Activated CD4-positive, alpha-beta memory T cell treated with anti-CD3 and anti-CD28 coated beads for 36 hours (primary cell): ENCODE measurements around the gene RNF168. TPM values are rescaled to one million over a fixed set of nuclear protein-coding genes. Genes with fewer than 3 reads are reported as not detected.
"Not testable (repeated sequence)": the region's sequence is repeated elsewhere in the genome, so short reads cannot be mapped to it uniquely, and the experiment has no call there.

Source experiments
- CTCF ChIA-PET: fragments of 350-600 bp; sonication (Branson Sonifier 250); formaldehyde crosslinking; loops from one replicate; lab custom pipeline; 2021; ENCODE audit warnings: antibody characterized with exemption, inconsistent platforms; lab: Charles Lee
- POLR2A ChIA-PET: fragments of 350-600 bp; sonication (Branson Sonifier 250); formaldehyde crosslinking; loops from one replicate; lab custom pipeline; 2021; ENCODE audit warnings: antibody characterized with exemption; lab: Charles Lee
- DNase-seq: peaks from one replicate; pipeline ENCODE4 v3.0.0-alpha.2; 2020
- H3K27ac Mint-ChIP-seq: one replicate; pipeline ENCODE4 v1.8.0; 2021; ENCODE audit warnings: mixed read lengths
- H3K27me3 Mint-ChIP-seq: one replicate; pipeline ENCODE4 v1.8.0; 2021; ENCODE audit warnings: mixed read lengths
- H3K36me3 Mint-ChIP-seq: one replicate; pipeline ENCODE4 v1.8.0; 2021; ENCODE audit warnings: mixed read lengths
- H3K4me1 Mint-ChIP-seq: one replicate; pipeline ENCODE4 v1.8.0; 2021; ENCODE audit warnings: low read depth, mixed read lengths
- H3K4me3 Mint-ChIP-seq: one replicate; pipeline ENCODE4 v1.8.0; 2021; ENCODE audit warnings: mild to moderate bottlenecking, mixed read lengths
- H3K9me3 Mint-ChIP-seq: one replicate; pipeline ENCODE4 v1.8.0; 2021; ENCODE audit warnings: mixed read lengths
- intact Hi-C: fragments of 100-400 bp; cut with micrococcal nuclease; formaldehyde crosslinking; loops from one replicate; pipeline ENCODE4 v1.15.1; 2023
- total RNA-seq, 2 experiments: library from RNA; stranded (reverse); gene quantifications; one replicate each; pipeline ENCODE4 v1.2.3, GENCODE V29; 2021

The RNF168 gene
- total RNA-seq, 2 experiments from 2014 or later: 26.1 to 27.2 TPM

GRCh38 chr3:196428041-196428440 lies 75.5 kb downstream of the RNF168 start:
- Mint-ChIP-seq H3K27me3 (no peaks in the 10 kb centered on the region), H3K9me3 (no peaks in the 10 kb centered on the region), H3K4me1 (peaks cover 23% of the 10 kb centered on the region), H3K4me3 (no peak overlapping the region), H3K36me3 (peaks cover 5% of the 10 kb centered on the region), H3K27ac (no peak overlapping the region)
- intact Hi-C loops: no loop called here
- CTCF ChIA-PET: no interaction called here
- no peak for DNase-seq
- POLR2A ChIA-PET: no interaction called here

GRCh38 chr3:196424421-196424820 lies 79.1 kb downstream of the RNF168 start:
- H3K27me3 Mint-ChIP-seq, H3K36me3 Mint-ChIP-seq, H3K9me3 Mint-ChIP-seq, POLR2A ChIA-PET, DNase-seq, H3K4me3 Mint-ChIP-seq, intact Hi-C loops, H3K27ac Mint-ChIP-seq: not testable (repeated sequence)
- CTCF ChIA-PET: interaction anchor here (1.5 kb wide), 1 partner anchor 17 kb away, joined by 3 read pairs; no protein-coding TSS in a partner anchor
- H3K4me1 Mint-ChIP-seq: peaks cover 39% of the 10 kb centered on the region

GRCh38 chr3:196423044-196423781 lies 80.4 kb downstream of the RNF168 start:
- H3K27me3 Mint-ChIP-seq: no peaks in the 10 kb centered on the region
- DNase-seq: no peak
- ChIA-PET CTCF (no interaction called here), POLR2A (interaction anchor here (0.6 to 1.3 kb wide), 2 partner anchors 9 to 35 kb away, joined by 3 read pairs; partner anchors contain the start of gene UBXN7)
- H3K4me1 Mint-ChIP-seq: peaks cover 47% of the 10 kb centered on the region
- H3K9me3 Mint-ChIP-seq: no peaks in the 10 kb centered on the region
- no peak overlapping the region for H3K27ac Mint-ChIP-seq
- no peak overlapping the region for H3K4me3 Mint-ChIP-seq
- intact Hi-C loops: no loop called here
- peaks cover 3% of the 10 kb centered on the region for H3K36me3 Mint-ChIP-seq

GRCh38 chr3:196421668-196422067 lies 81.9 kb downstream of the RNF168 start:
- CTCF ChIA-PET: interaction anchor here (1.5 kb wide), 1 partner anchor 13 kb away, joined by 3 read pairs; no protein-coding TSS in a partner anchor

GRCh38 chr3:196419386-196419785 lies 84.2 kb downstream of the RNF168 start:
- POLR2A ChIA-PET: no interaction called here
- Mint-ChIP-seq H3K27ac (no peak overlapping the region), H3K9me3 (no peaks in the 10 kb centered on the region), H3K27me3 (no peaks in the 10 kb centered on the region), H3K4me1 (peaks cover 55% of the 10 kb centered on the region), H3K4me3 (no peak overlapping the region), H3K36me3 (no peaks in the 10 kb centered on the region)
- intact Hi-C loops: no loop called here
- DNase-seq: no peak
- CTCF ChIA-PET: interaction anchor here (2.6 kb wide), 1 partner anchor 109 kb away, joined by 9 read pairs; no protein-coding TSS in a partner anchor

More at GRCh38 chr3:196421668-196422067, 81.9 kb downstream of the RNF168 start:
- H3K27me3 Mint-ChIP-seq, H3K27ac Mint-ChIP-seq, DNase-seq, intact Hi-C loops, H3K36me3 Mint-ChIP-seq, H3K4me3 Mint-ChIP-seq, H3K9me3 Mint-ChIP-seq, POLR2A ChIA-PET: not testable (repeated sequence)
- H3K4me1 Mint-ChIP-seq: peaks cover 49% of the 10 kb centered on the region

Other genes with a start within 250 kb of the RNF168 start
- gene PCYT1A, start 216.0 kb downstream of the RNF168 start, total RNA-seq: 10 to 100 TPM; 46.8 to 48.6 TPM
- gene DYNLT2B, start 185.5 kb downstream of the RNF168 start, total RNA-seq: 10 to 100 TPM; 15.8 to 17.1 TPM
- gene TM4SF19, start 165.4 kb downstream of the RNF168 start, total RNA-seq: not detected
- 10 to 100 TPM; 58.1 to 61.1 TPM for gene UBXN7, start 71.3 kb downstream of the RNF168 start, total RNA-seq
- gene SMCO1, start 11.6 kb upstream of the RNF168 start, total RNA-seq: not detected
- gene WDR53, start 64.8 kb upstream of the RNF168 start, total RNA-seq: 10 to 100 TPM; 20.9 to 24.1 TPM
- gene FBXO45, start 64.9 kb upstream of the RNF168 start, total RNA-seq: 10 to 100 TPM; 16.3 to 17.2 TPM
- 10 to 100 TPM; 24.5 to 25.3 TPM for gene NRROS, start 135.9 kb upstream of the RNF168 start, total RNA-seq
- 1 to 10 TPM; 6.5 to 6.6 TPM for gene CEP19, start 208.5 kb upstream of the RNF168 start, total RNA-seq
- gene PIGX, start 208.6 kb upstream of the RNF168 start, total RNA-seq: 10 to 100 TPM; 47.5 to 49.2 TPM
- 100 to 1,000 TPM in 1 of 2 experiments, 10 to 100 TPM in 1; 98.4 to 101 TPM for gene PAK2, start 236.1 kb upstream of the RNF168 start, total RNA-seq